NCI-H146 treated with DMSO at 0.1 percent for 48 hours (cell line): Measurements from ENCODE around the gene OR8S1.
"Not testable (repeated sequence)": the region's sequence is repeated elsewhere in the genome, so short reads cannot be mapped to it uniquely, and the experiment has no call there.

ENCODE experiments used
- DNase-seq: peaks from one replicate; lab custom pipeline; 2025; ENCODE audit not compliant: unreplicated experiment; lab: John Stamatoyannopoulos, UW

The OR8S1 gene

GRCh38 chr12:48525332-48525731 is at the start of gene OR8S1:
Gene OR8S1 (plus strand): TSS chr12:48525632. CDS start chr12:48525632, 0 bp downstream.
- DNase-seq: no peak

GRCh38 chr12:48482198-48482597 is 43.2 kb upstream of the OR8S1 start, which contains the start of gene C12orf54:
Gene C12orf54 (plus strand): TSS chr12:48482498. CDS start chr12:48483297, 799 bp downstream.
- no peak for DNase-seq

GRCh38 chr12:48482930-48483329 is 42.5 kb upstream of the OR8S1 start:
- DNase-seq: no peak

- no peak for DNase-seq
Measured at GRCh38 chr12:48486261-48486660, 39.2 kb upstream of the OR8S1 start.

GRCh38 chr12:48486679-48487078 is 38.8 kb upstream of the OR8S1 start:
- DNase-seq: no peak

GRCh38 chr12:48489012-48489411 is 36.4 kb upstream of the OR8S1 start:
- no peak for DNase-seq

- DNase-seq: not testable (repeated sequence)
Measured at GRCh38 chr12:48489456-48489855, 36.0 kb upstream of the OR8S1 start.

GRCh38 chr12:48500281-48500680 is 25.2 kb upstream of the OR8S1 start:
- not testable (repeated sequence) for DNase-seq

GRCh38 chr12:48506836-48507235 is 18.6 kb upstream of the OR8S1 start:
- not testable (repeated sequence) for DNase-seq

- DNase-seq: no peak
Measured at GRCh38 chr12:48508987-48509386, 16.4 kb upstream of the OR8S1 start.

GRCh38 chr12:48510111-48510510 is 15.3 kb upstream of the OR8S1 start:
- DNase-seq: no peak

GRCh38 chr12:48512855-48513254 is 12.6 kb upstream of the OR8S1 start:
- no peak for DNase-seq

GRCh38 chr12:48514728-48515127 is 10.7 kb upstream of the OR8S1 start:
- no peak for DNase-seq

- DNase-seq: not testable (repeated sequence)
Measured at GRCh38 chr12:48520381-48520780, 5.1 kb upstream of the OR8S1 start.

- DNase-seq: no peak
Measured at GRCh38 chr12:48527891-48528670, 2.6 kb downstream of the OR8S1 start.

GRCh38 chr12:48532601-48533000 is 7.2 kb downstream of the OR8S1 start:
- no peak for DNase-seq

- DNase-seq: no peak
Measured at GRCh38 chr12:48536602-48537001, 11.2 kb downstream of the OR8S1 start.

GRCh38 chr12:48542300-48542928 is 17.0 kb downstream of the OR8S1 start:
- DNase-seq: peak; percentile 9

GRCh38 chr12:48545833-48546469 is 20.5 kb downstream of the OR8S1 start:
- no peak for DNase-seq

- not testable (repeated sequence) for DNase-seq
Measured at GRCh38 chr12:48547012-48547411, 21.6 kb downstream of the OR8S1 start.

- not testable (repeated sequence) for DNase-seq
Measured at GRCh38 chr12:48551636-48552035, 26.2 kb downstream of the OR8S1 start.
